B cell (primary cell): ENCODE results near the gene TOB2. TPM values are rescaled to one million over a fixed set of nuclear protein-coding genes. Genes with fewer than 3 reads are reported as not detected.

Source experiments
- ATAC-seq: fragments of 200-7000 bp; cut with Tn5 transposase; one replicate; pipeline ENCODE4 v1.10.0; 2021; ENCODE audit warnings: low read depth, mild to moderate bottlenecking, moderate number of reproducible peaks, moderate library complexity
- CTCF ChIA-PET: fragments of 350-600 bp; sonication (Branson Sonifier 250); formaldehyde crosslinking; loops from one replicate; lab custom pipeline; 2021; ENCODE audit warnings: antibody characterized with exemption, inconsistent platforms; lab: Charles Lee
- POLR2A ChIA-PET: fragments of 350-600 bp; sonication (Branson Sonifier 250); formaldehyde crosslinking; loops from one replicate; lab custom pipeline; 2021; ENCODE audit warnings: antibody characterized with exemption; lab: Charles Lee
- DNase-seq: peaks from one replicate; pipeline ENCODE4 v3.0.0; 2013
- H2AFZ ChIP-seq: 2 replicates; pipeline ENCODE4 v1.6.1; 2012; ENCODE audit warnings: mild to moderate bottlenecking, low read depth, low read length; ENCODE audit not compliant: insufficient read depth, poor library complexity, severe bottlenecking
- H3K27ac ChIP-seq, 2 donors: 1 replicate in 1 of 2; 2 replicates in 1 of 2; pipeline ENCODE4 v1.5.1; 2012 to 2013; ENCODE audit warnings: low read length in 2 of 2, mild to moderate bottlenecking in 2 of 2, moderate library complexity in 1 of 2
- H3K27me3 ChIP-seq, 4 experiments: fragments of 200-600 bp in 1 of 4; sonication (generic) in 1 of 4; replicated peaks in 1 of 4; 1 replicate in 2 of 4; 2 replicates in 2 of 4; pipeline versions ENCODE4 v1.6.1 to v1.7.0; 2013 to 2016; ENCODE audit warnings: low read length in 3 of 4, mild to moderate bottlenecking in 2 of 4, mixed read lengths in 1 of 4, moderate library complexity in 1 of 4; ENCODE audit not compliant: insufficient read depth in 4 of 4, control insufficient read depth in 3 of 4; ENCODE audit errors: control extremely low read depth in 1 of 4
- H3K36me3 ChIP-seq, 2 experiments: replicated peaks in 1 of 2; 1 replicate in 1 of 2; 2 replicates in 1 of 2; pipeline versions ENCODE4 v1.6.1 to v1.7.1; 2013; ENCODE audit warnings: low read length in 1 of 2; ENCODE audit not compliant: insufficient read depth in 2 of 2, control insufficient read depth in 1 of 2; ENCODE audit errors: control extremely low read depth in 1 of 2, extremely low read depth in 1 of 2
- H3K4me1 ChIP-seq, 2 donors: fragments of 200-600 bp in 1 of 2; sonication (generic) in 1 of 2; 1 replicate in 1 of 2; 2 replicates in 1 of 2; pipeline versions ENCODE4 v1.5.1 to v1.6.1; 2013 to 2017; ENCODE audit warnings: low read length in 2 of 2; ENCODE audit not compliant: control insufficient read depth in 2 of 2, insufficient read depth in 2 of 2
- H3K4me2 ChIP-seq: replicated peaks from 2 replicates; pipeline ENCODE3; 2012; ENCODE audit warnings: mild to moderate bottlenecking, low read depth, low read length; ENCODE audit not compliant: poor library complexity, severe bottlenecking
- H3K4me3 ChIP-seq, 5 experiments: fragments of 200-600 bp in 1 of 5; sonication (generic) in 1 of 5; 1 replicate in 3 of 5; 2 replicates in 2 of 5; pipeline versions ENCODE4 v1.5.1 to v1.7.0; 2011 to 2016; ENCODE audit warnings: low read length in 4 of 5, mild to moderate bottlenecking in 4 of 5, low read depth in 2 of 5, control low read depth in 1 of 5, moderate library complexity in 1 of 5; ENCODE audit not compliant: insufficient read depth in 1 of 5; ENCODE audit errors: control extremely low read depth in 1 of 5, extremely low read depth in 1 of 5
- H3K79me2 ChIP-seq: fragments of 200-600 bp; sonication (generic); one replicate; pipeline ENCODE4 v1.6.0; 2016; ENCODE audit warnings: low read length; ENCODE audit not compliant: control insufficient read depth, insufficient read depth
- H3K9ac ChIP-seq: fragments of 200-600 bp; sonication (generic); 2 replicates; pipeline ENCODE4 v1.6.1; 2017; ENCODE audit warnings: mild to moderate bottlenecking, low read length, moderate library complexity
- H3K9me3 ChIP-seq, 3 donors: one replicate each; pipeline versions ENCODE4 v1.6.1 to v1.7.1; 2013; ENCODE audit warnings: low read length in 2 of 3; ENCODE audit not compliant: control insufficient read depth in 2 of 3, insufficient read depth in 1 of 3; ENCODE audit errors: control extremely low read depth in 1 of 3
- H4K20me1 ChIP-seq: 2 replicates; pipeline ENCODE4 v1.6.0; 2012; ENCODE audit warnings: mild to moderate bottlenecking, low read length; ENCODE audit not compliant: insufficient read depth, control insufficient read depth, poor library complexity, severe bottlenecking
- H3K27ac Mint-ChIP-seq: one replicate; pipeline ENCODE4 v1.8.0; 2021; ENCODE audit warnings: mixed read lengths
- H3K27me3 Mint-ChIP-seq: one replicate; pipeline ENCODE4 v1.8.0; 2021; ENCODE audit warnings: mixed read lengths
- H3K4me1 Mint-ChIP-seq: one replicate; pipeline ENCODE4 v1.8.0; 2021; ENCODE audit warnings: mixed read lengths
- H3K4me3 Mint-ChIP-seq: one replicate; pipeline ENCODE4 v1.8.0; 2021; ENCODE audit warnings: mixed read lengths
- H3K9me3 Mint-ChIP-seq: one replicate; pipeline ENCODE4 v1.8.0; 2022; ENCODE audit warnings: mixed read lengths; ENCODE audit not compliant: insufficient read depth
- EZH2 ChIP-seq: IDR thresholded peaks from 2 replicates; pipeline ENCODE4 v1.6.1; 2012; ENCODE audit warnings: borderline replicate concordance, low read depth, mild to moderate bottlenecking, moderate library complexity, low read length; ENCODE audit not compliant: insufficient read depth, poor library complexity, severe bottlenecking
- WGBS: methylation state at CpG from one replicate; pipeline ENCODE4 v1.1.5; 2013; ENCODE audit warnings: missing lambda C conversion rate; ENCODE audit not compliant: insufficient coverage; 5-methylcytosine and 5-hydroxymethylcytosine counted together
- intact Hi-C: fragments of 100-400 bp; cut with micrococcal nuclease; formaldehyde crosslinking; loops from one replicate; pipeline ENCODE4 v1.10.0; 2022
- polyA plus RNA-seq: library from polyadenylated mRNA; depleted of rRNA; stranded (reverse); fragments of >200 nt; gene quantifications from 2 replicates; pipeline ENCODE4 v1.2.3, GENCODE V29; 2012
- total RNA-seq, 2 donors: library from RNA; stranded (reverse); fragments of 120-200 nt in 1 of 2; gene quantifications; 1 replicate in 1 of 2; 2 replicates in 1 of 2; pipeline versions ENCODE4 v1.2.3 to v1.2.4, GENCODE V29; 2013 to 2022
- TF ChIP-seq, protein P1 (sequence below): fragments of 200-600 bp; IDR thresholded peaks from one replicate; pipeline ENCODE4 v1.8.0; 2022; ENCODE audit warnings: antibody characterized with exemption, mild to moderate bottlenecking

TOB2 gene
- total and polyA plus RNA-seq, 2 donors (not counting 1 experiment from before 2014, with no cell fraction given), result 40.4 to 56.0 TPM

- POLR2A ChIA-PET, result interaction anchor here (0.7 kb wide), 1 partner anchor 34 kb away, joined by 4 read pairs; no protein-coding TSS in a partner anchor
- H3K4me1 ChIP-seq, result peaks cover 81 to 89% of the 10 kb centered on the region in 2 donors
These were observed 35.8 kb upstream of the TOB2 start for GRCh38 chr22:41482319-41482935.

More at GRCh38 chr22:41482319-41482935, 35.8 kb upstream of the TOB2 start:
- intact Hi-C loops, result no loop called here
- Histone ChIP-seq H3K36me3 (peaks cover 3 to 10% of the 10 kb centered on the region in 2 experiments), H4K20me1 (peaks cover 33% of the 10 kb centered on the region), H3K27me3 (no peaks in the 10 kb centered on the region), H3K4me2 (peak overlapping the region; percentile 75), H2AFZ (no peak overlapping the region), H3K9me3 (peaks cover 0 to 7% (median 0%) of the 10 kb centered on the region in 3 donors), H3K9ac (peak overlapping the region; percentile 46), H3K27ac (peak overlapping the region; percentile 82 to 86), H3K4me3 (peak overlapping the region in 1 of 5 experiments; percentile 13), H3K79me2 (peaks cover 91% of the 10 kb centered on the region)
- ATAC-seq, result no peak
- Mint-ChIP-seq H3K4me3 (peak overlapping the region; percentile 12), H3K4me1 (peaks cover 83% of the 10 kb centered on the region), H3K9me3 (no peaks in the 10 kb centered on the region), H3K27me3 (no peaks in the 10 kb centered on the region), H3K27ac (peak overlapping the region; percentile 64)
- CTCF ChIA-PET, result interaction anchor here (0.9 to 2.1 kb wide), 6 partner anchors 9 to 79 kb away, joined by 3 to 5 read pairs (median 4); partner anchors contain the start of gene TOB2
- WGBS, result 21% methylated on average over 2 of the region's 2 CpGs
- TF ChIP-seq EZH2, result no peak
- TF ChIP-seq, protein P1, sequence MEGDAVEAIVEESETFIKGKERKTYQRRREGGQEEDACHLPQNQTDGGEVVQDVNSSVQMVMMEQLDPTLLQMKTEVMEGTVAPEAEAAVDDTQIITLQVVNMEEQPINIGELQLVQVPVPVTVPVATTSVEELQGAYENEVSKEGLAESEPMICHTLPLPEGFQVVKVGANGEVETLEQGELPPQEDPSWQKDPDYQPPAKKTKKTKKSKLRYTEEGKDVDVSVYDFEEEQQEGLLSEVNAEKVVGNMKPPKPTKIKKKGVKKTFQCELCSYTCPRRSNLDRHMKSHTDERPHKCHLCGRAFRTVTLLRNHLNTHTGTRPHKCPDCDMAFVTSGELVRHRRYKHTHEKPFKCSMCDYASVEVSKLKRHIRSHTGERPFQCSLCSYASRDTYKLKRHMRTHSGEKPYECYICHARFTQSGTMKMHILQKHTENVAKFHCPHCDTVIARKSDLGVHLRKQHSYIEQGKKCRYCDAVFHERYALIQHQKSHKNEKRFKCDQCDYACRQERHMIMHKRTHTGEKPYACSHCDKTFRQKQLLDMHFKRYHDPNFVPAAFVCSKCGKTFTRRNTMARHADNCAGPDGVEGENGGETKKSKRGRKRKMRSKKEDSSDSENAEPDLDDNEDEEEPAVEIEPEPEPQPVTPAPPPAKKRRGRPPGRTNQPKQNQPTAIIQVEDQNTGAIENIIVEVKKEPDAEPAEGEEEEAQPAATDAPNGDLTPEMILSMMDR, result no peak
- no peak for DNase-seq
